Measurements from ENCODE around the gene ZNF107.

ZNF107 gene

GRCh38 chr7:64665980-64666662, at the start of gene ZNF107:
Gene ZNF107 (plus strand): TSS chr7:64666133. CDS start chr7:64666283, 150 bp downstream.
- H3K4me1 Mint-ChIP-seq = peaks cover 14% of the 10 kb centered on the region
- H3K27ac Mint-ChIP-seq = peak within 1 kb of the TSS; percentile 72 to 93 (median 91)
- peaks cover 16% of the 10 kb centered on the region for H3K9me3 Mint-ChIP-seq
- TF ChIP-seq CTCF (IDR thresholded peaks at IDR 0.05; ENCODE audit: unreplicated experiment in 3 of 3) = no peak
- H3K36me3 Mint-ChIP-seq (ENCODE audit: low read depth) = peaks cover 45% of the 10 kb centered on the region
- H3K4me3 Mint-ChIP-seq = peak within 1 kb of the TSS; percentile 96 to 98 (median 98)
- no peaks in the 10 kb centered on the region for H3K27me3 Mint-ChIP-seq (ENCODE audit: low read depth)

GRCh38 chr7:64618785-64619456, 47.0 kb upstream of the ZNF107 start:
- Mint-ChIP-seq H3K27me3 (ENCODE audit: low read depth) (no peaks in the 10 kb centered on the region), H3K27ac (no peak overlapping the region), H3K36me3 (ENCODE audit: low read depth) (no peaks in the 10 kb centered on the region), H3K4me1 (no peaks in the 10 kb centered on the region), H3K9me3 (peaks cover 71% of the 10 kb centered on the region), H3K4me3 (no peak overlapping the region)
- no peak for TF ChIP-seq CTCF (IDR thresholded peaks at IDR 0.05; ENCODE audit: unreplicated experiment in 3 of 3)

- H3K36me3 Mint-ChIP-seq (ENCODE audit: low read depth) = no peaks in the 10 kb centered on the region
- H3K27ac Mint-ChIP-seq = no peak overlapping the region
- no peak overlapping the region for H3K4me3 Mint-ChIP-seq
- no peaks in the 10 kb centered on the region for H3K27me3 Mint-ChIP-seq (ENCODE audit: low read depth)
- H3K4me1 Mint-ChIP-seq = no peaks in the 10 kb centered on the region
- TF ChIP-seq CTCF (IDR thresholded peaks at IDR 0.05; ENCODE audit: unreplicated experiment in 3 of 3) = no peak
- H3K9me3 Mint-ChIP-seq = peaks cover 63% of the 10 kb centered on the region
Measured at GRCh38 chr7:64619705-64620104, 46.2 kb upstream of the ZNF107 start.

- H3K4me1 Mint-ChIP-seq = no peaks in the 10 kb centered on the region
- H3K9me3 Mint-ChIP-seq = peaks cover 62% of the 10 kb centered on the region
- no peaks in the 10 kb centered on the region for H3K36me3 Mint-ChIP-seq (ENCODE audit: low read depth)
- no peak overlapping the region for H3K27ac Mint-ChIP-seq
- no peaks in the 10 kb centered on the region for H3K27me3 Mint-ChIP-seq (ENCODE audit: low read depth)
- no peak for TF ChIP-seq CTCF (IDR thresholded peaks at IDR 0.05; ENCODE audit: unreplicated experiment in 3 of 3)
- H3K4me3 Mint-ChIP-seq = no peak overlapping the region
Measured at GRCh38 chr7:64621656-64622055, 44.3 kb upstream of the ZNF107 start.

GRCh38 chr7:64625114-64626082, 40.5 kb upstream of the ZNF107 start:
- Mint-ChIP-seq H3K9me3 (peaks cover 46% of the 10 kb centered on the region), H3K27ac (no peak overlapping the region), H3K36me3 (ENCODE audit: low read depth) (peaks cover 4% of the 10 kb centered on the region), H3K4me1 (no peaks in the 10 kb centered on the region), H3K27me3 (ENCODE audit: low read depth) (no peaks in the 10 kb centered on the region), H3K4me3 (no peak overlapping the region)
- TF ChIP-seq CTCF (IDR thresholded peaks at IDR 0.05; ENCODE audit: unreplicated experiment in 3 of 3) = peak in 1 of 3 experiments; percentile 25
